Prostate gland (tissue), 2 donors: ENCODE measurements around the gene SLC25A12. TPM values are rescaled to one million over a fixed set of nuclear protein-coding genes. Genes with fewer than 3 reads are reported as not detected.
A peak's percentile ranks its signal among the peaks of the same experiment; 100 is the strongest.
"Not testable (repeated sequence)": the region's sequence is repeated elsewhere in the genome, so short reads cannot be mapped to it uniquely, and the experiment has no call there.

Experiments used
- DNase-seq: peaks from one replicate; pipeline ENCODE4 v3.0.0-alpha.2; 2019; ENCODE audit warnings: low spot score
- H3K27ac ChIP-seq, 2 donors: fragments of 200-600 bp; sonication (generic); 2 replicates each; pipeline ENCODE4 v1.5.1; 2017 to 2019
- H3K27me3 ChIP-seq: fragments of 200-600 bp; sonication (generic); replicated peaks from 2 replicates; pipeline ENCODE4 v1.5.1; 2019; ENCODE audit not compliant: insufficient read depth
- H3K36me3 ChIP-seq, 2 donors: fragments of 200-600 bp; sonication (generic); 1 replicate in 1 of 2; 2 replicates in 1 of 2; pipeline versions ENCODE4 v1.5.1 to v1.8.1; 2017 to 2019
- H3K4me1 ChIP-seq: fragments of 200-600 bp; sonication (generic); replicated peaks from 2 replicates; pipeline ENCODE4 v1.5.1; 2019
- H3K4me3 ChIP-seq, 2 donors: fragments of 200-600 bp; sonication (generic); 2 replicates each; pipeline ENCODE4 v1.5.1; 2017 to 2019
- H3K9me3 ChIP-seq: fragments of 200-600 bp; sonication (generic); 2 replicates; pipeline ENCODE4 v1.5.1; 2017
- POLR2A ChIP-seq: fragments of 450-650 bp; IDR thresholded peaks from one replicate; pipeline ENCODE4 v1.6.1; 2016; ENCODE audit warnings: antibody characterized with exemption, mild to moderate bottlenecking
- POLR2AphosphoS5 ChIP-seq: sonication (generic); formaldehyde crosslinking; IDR thresholded peaks from one replicate; pipeline ENCODE4 v1.6.1; 2017; ENCODE audit warnings: antibody characterized with exemption
- WGBS: methylation state at CpG from one replicate; pipeline ENCODE4 v1.1.5; 2018; 5-methylcytosine and 5-hydroxymethylcytosine counted together
- intact Hi-C: fragments of 100-400 bp; cut with DNase I; formaldehyde crosslinking; loops from one replicate; pipeline ENCODE4 v1.14.2; 2022
- total RNA-seq, 2 donors: library from RNA; depleted of rRNA; stranded (reverse); fragments of >200 nt; gene quantifications; one replicate each; pipeline ENCODE4 v1.1.0, GENCODE V29; 2016
- TF ChIP-seq, protein P1 (sequence below), 4 experiments: fragments of 200-600 bp in 2 of 4; fragments of 450-650 bp in 2 of 4; sonication (generic) in 2 of 4; IDR thresholded peaks; 1 replicate in 3 of 4; 2 replicates in 1 of 4; pipeline ENCODE4 v1.5.1; 2016 to 2019; ENCODE audit warnings: antibody characterized with exemption in 4 of 4, mild to moderate bottlenecking in 2 of 4, moderate library complexity in 2 of 4

SLC25A12 gene
- total RNA-seq, 2 donors from 2014 or later = 23.5 to 33.9 TPM

DNA sequence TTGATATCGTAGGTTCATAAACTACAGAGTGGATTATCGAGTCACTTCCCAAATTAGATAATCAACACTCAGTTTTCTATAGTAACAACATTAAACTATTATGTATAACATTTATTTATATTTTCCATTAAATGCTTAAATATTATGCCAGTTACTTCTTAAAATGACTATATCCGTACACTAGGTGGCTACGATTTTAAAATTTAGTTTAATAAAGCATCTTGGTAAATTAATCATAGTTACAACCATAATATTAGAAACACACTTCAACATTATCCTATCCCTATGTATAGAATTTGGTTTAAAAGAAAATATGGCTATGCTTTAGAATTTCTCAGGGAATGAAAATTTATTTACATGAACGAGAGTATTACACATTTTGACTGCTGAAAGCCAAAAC is 80.3 kb downstream of the SLC25A12 start:
- Histone ChIP-seq H3K36me3 (no peaks in the 10 kb centered on the region), H3K27me3 (no peaks in the 10 kb centered on the region), H3K27ac (no peak overlapping the region), H3K9me3 (no peaks in the 10 kb centered on the region), H3K4me3 (no peak overlapping the region), H3K4me1 (peaks cover 6% of the 10 kb centered on the region)
- intact Hi-C loops = no loop called here
- DNase-seq = no peak
- no peak for TF ChIP-seq POLR2AphosphoS5
- TF ChIP-seq, protein P1, sequence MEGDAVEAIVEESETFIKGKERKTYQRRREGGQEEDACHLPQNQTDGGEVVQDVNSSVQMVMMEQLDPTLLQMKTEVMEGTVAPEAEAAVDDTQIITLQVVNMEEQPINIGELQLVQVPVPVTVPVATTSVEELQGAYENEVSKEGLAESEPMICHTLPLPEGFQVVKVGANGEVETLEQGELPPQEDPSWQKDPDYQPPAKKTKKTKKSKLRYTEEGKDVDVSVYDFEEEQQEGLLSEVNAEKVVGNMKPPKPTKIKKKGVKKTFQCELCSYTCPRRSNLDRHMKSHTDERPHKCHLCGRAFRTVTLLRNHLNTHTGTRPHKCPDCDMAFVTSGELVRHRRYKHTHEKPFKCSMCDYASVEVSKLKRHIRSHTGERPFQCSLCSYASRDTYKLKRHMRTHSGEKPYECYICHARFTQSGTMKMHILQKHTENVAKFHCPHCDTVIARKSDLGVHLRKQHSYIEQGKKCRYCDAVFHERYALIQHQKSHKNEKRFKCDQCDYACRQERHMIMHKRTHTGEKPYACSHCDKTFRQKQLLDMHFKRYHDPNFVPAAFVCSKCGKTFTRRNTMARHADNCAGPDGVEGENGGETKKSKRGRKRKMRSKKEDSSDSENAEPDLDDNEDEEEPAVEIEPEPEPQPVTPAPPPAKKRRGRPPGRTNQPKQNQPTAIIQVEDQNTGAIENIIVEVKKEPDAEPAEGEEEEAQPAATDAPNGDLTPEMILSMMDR (IDR thresholded peaks at IDR 0.05) = no peak
- TF ChIP-seq POLR2A = no peak
- WGBS = 92% methylated on average over 5 of the region's 5 CpGs

DNA sequence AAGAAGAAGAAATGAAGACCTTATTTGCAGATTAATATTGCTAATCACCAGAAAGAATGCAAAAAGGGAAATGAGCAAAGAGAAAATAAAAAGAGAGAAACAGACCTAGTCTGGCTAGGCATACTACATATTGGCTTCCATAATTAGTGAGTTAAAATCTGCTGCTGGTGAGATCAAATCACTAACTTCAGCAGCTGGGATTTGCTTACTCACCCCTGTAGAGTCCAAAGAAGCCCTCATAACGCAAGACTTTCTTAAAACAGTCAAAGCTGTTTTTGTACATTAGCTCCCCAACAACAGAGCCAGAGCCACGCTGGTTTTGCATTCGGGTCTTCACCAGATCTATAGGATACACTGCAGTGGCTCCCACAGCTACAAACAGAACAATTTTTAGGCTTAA is 80.9 kb downstream of the SLC25A12 start:
- Histone ChIP-seq H3K4me3 (no peak overlapping the region), H3K27me3 (no peaks in the 10 kb centered on the region), H3K36me3 (no peaks in the 10 kb centered on the region), H3K4me1 (peaks cover 6% of the 10 kb centered on the region), H3K27ac (no peak overlapping the region), H3K9me3 (no peaks in the 10 kb centered on the region)
- no peak for DNase-seq
- TF ChIP-seq POLR2AphosphoS5 = no peak
- TF ChIP-seq, protein P1 (IDR thresholded peaks at IDR 0.05) = no peak
- TF ChIP-seq POLR2A = no peak
- WGBS = 97% methylated on average over 3 of the region's 3 CpGs
- intact Hi-C loops = no loop called here

DNA sequence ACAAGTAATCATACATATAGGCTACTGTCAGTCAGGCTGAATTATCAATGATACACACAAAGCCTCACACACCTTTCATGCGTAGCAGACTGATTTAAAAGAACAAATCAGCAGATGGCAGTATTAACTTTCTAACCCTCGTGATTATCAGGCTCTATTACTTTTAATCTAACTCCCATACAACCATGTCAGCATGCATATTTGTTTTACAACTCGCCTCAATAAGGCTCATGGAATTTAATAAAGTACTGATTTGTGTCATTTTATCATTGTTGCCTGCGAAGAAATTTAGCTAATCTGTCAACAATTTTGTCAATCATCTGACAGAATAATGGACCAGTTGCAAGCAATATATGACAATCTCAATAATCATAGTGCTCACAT is 82.8 kb downstream of the SLC25A12 start:
- Histone ChIP-seq H3K27ac (no peak overlapping the region), H3K4me3 (no peak overlapping the region), H3K9me3 (no peaks in the 10 kb centered on the region), H3K27me3 (no peaks in the 10 kb centered on the region), H3K4me1 (peaks cover 6% of the 10 kb centered on the region), H3K36me3 (no peaks in the 10 kb centered on the region)
- intact Hi-C loops = no loop called here
- no peak for DNase-seq
- WGBS = 41% methylated on average over 4 of the region's 4 CpGs
- TF ChIP-seq POLR2A = no peak
- TF ChIP-seq, protein P1 (IDR thresholded peaks at IDR 0.05) = peak in 3 of 4 experiments; percentile 28 to 68 (median 55)
- TF ChIP-seq POLR2AphosphoS5 = peak; percentile 28

DNA sequence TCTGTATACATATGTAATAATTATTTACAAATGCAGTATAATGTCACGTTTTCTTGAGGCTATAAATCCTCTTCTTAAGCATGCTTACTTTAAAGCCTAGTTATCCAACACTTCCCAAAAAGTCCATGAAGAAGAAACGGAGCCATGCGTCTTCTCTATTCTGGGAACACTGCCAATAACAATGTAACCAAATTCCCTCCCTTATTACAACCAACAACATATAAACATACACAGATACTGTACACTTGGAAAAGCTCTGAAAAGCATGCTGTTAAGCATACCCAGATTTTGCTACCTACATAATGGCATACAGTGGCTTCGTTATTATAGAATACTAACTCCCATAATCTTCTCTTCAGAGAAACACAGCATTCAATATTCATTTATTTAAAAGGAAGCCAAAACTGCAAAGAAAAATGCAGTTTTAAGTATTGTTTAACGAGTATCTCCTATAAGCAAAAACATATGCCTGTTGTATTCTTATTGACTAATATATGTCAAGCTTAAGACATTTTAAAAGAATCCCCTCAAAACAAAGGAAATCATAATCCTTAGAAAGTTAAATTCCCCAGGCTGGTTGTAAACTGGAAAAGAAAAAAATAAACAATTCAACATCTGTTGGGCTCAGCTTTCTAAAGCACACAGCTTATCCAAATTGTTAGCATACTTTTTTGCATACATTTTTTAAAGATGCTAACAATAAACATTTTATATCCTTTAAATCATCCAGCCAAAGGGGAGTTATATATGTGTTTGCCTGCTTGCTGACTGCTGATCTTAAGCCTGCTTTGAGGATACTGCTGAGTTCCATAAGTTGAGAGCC is 83.4 kb downstream of the SLC25A12 start:
- Histone ChIP-seq H3K4me3 (no peak overlapping the region), H3K9me3 (no peaks in the 10 kb centered on the region), H3K36me3 (no peaks in the 10 kb centered on the region), H3K27me3 (no peaks in the 10 kb centered on the region), H3K27ac (no peak overlapping the region), H3K4me1 (peaks cover 6% of the 10 kb centered on the region)
- intact Hi-C loops = no loop called here
- TF ChIP-seq, protein P1 (IDR thresholded peaks at IDR 0.05) = no peak
- TF ChIP-seq POLR2A (no peak), POLR2AphosphoS5 (no peak)
- DNase-seq = no peak
- 50% methylated on average over 5 of the region's 5 CpGs for WGBS

DNA sequence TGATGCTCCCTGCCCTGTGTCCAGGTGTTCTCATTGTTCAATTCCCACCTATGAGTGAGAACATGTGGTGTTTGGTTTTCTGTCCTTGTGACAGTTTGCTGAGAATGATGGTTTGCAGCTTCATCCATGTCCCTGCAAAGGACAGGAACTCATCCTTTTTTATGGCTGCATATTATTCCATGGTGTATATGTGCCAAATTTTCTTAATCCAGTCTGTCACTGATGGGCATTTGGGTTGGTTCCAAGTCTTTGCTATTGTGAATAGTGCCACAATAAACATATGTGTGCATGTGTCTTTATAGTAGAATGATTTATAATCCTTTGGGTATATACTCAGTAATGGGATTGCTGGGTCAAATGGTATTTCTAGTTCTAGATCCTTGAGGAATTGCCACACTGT is 85.2 kb downstream of the SLC25A12 start:
- H3K27ac ChIP-seq, H3K36me3 ChIP-seq, intact Hi-C loops, H3K4me3 ChIP-seq, H3K4me1 ChIP-seq, DNase-seq, H3K27me3 ChIP-seq, H3K9me3 ChIP-seq: not testable (repeated sequence)
